Measurements from ENCODE around the gene CSNK1A1. TPM values are rescaled to one million over a fixed set of nuclear protein-coding genes. Genes with fewer than 3 reads are reported as not detected.
"Not testable (repeated sequence)": the region's sequence is repeated elsewhere in the genome, so short reads cannot be mapped to it uniquely, and the experiment has no call there.

Gene CSNK1A1
- total RNA-seq, 2 experiments from 2014 or later: 176 to 187 TPM

DNA sequence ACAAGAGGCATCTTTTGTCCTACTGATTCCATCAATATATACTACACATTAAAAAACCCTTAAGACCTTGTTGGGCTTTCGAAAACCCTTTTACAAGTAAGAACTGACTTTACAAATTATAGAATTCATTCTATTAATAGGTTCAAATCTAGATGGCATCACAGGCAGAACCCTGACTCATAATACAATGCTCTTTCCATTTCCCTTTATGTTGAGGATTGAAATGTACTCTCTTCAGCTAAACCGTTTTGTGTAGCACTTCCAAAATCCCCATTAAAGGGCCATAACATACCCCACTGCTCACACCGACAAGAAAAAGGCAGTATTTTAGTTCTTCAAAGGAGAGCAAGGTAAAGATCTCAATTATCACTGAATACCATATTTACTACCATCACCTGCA lies 11.2 kb downstream of the CSNK1A1 start:
- CTCF ChIA-PET (ENCODE audit: unreplicated experiment): no interaction called here
- intact Hi-C loops (cut with micrococcal nuclease; ENCODE audit: unreplicated experiment): no loop called here

GRCh38 chr5:149537374-149537975 lies 13.8 kb downstream of the CSNK1A1 start:
- Histone ChIP-seq H3K9me2 (ENCODE audit: insufficient read depth, low read length) (no peaks in the 10 kb centered on the region), H4K20me1 (ENCODE audit: insufficient read depth, low read length) (peaks cover 28% of the 10 kb centered on the region), H3K4me1 (ENCODE audit: insufficient read depth, low read length, poor library complexity, severe bottlenecking) (no peaks in the 10 kb centered on the region), H3K79me2 (ENCODE audit: insufficient read depth, low read depth, low read length) (peaks cover 98% of the 10 kb centered on the region), H3K4me2 (ENCODE audit: low read length) (no peak overlapping the region), H3K4me3 (ENCODE audit: low read depth, low read length, poor library complexity, severe bottlenecking) (no peak overlapping the region), H3K36me3 (ENCODE audit: insufficient read depth, low read length) (peaks cover 88% of the 10 kb centered on the region), H2AFZ (ENCODE audit: low read length) (no peak overlapping the region), H3K27ac (ENCODE audit: low read depth, low read length, poor library complexity, severe bottlenecking) (no peak overlapping the region), H3K9me3 (ENCODE audit: low read length) (no peaks in the 10 kb centered on the region)
- DNase-seq (ENCODE audit: low spot score): no peak
- BruUV-seq (replicated peaks): no TSS peak
- TF ChIP-seq CTCF (conservative IDR thresholded peaks at IDR 0.05; ENCODE audit: low read length) (no peak), EZH2phosphoT487 (IDR thresholded peaks at IDR 0.05; ENCODE audit: borderline replicate concordance, low read depth, low read length) (no peak)
- CTCF ChIA-PET (ENCODE audit: unreplicated experiment): no interaction called here
- POLR2A ChIA-PET: interaction anchor here (2.3 kb wide), 1 partner anchor 10 kb away, joined by 8 read pairs; no protein-coding TSS in a partner anchor
- intact Hi-C loops (cut with micrococcal nuclease; ENCODE audit: unreplicated experiment): no loop called here

More for the DNA sequence above, 11.2 kb downstream of the CSNK1A1 start:
- no peaks in the 10 kb centered on the region for H3K9me2 ChIP-seq (ENCODE audit: insufficient read depth, low read length)
- DNase-seq (ENCODE audit: low spot score): no peak
- TF ChIP-seq CTCF (conservative IDR thresholded peaks at IDR 0.05; ENCODE audit: low read length): no peak
- TF ChIP-seq EZH2phosphoT487 (IDR thresholded peaks at IDR 0.05; ENCODE audit: borderline replicate concordance, low read depth, low read length): no peak
- no peaks in the 10 kb centered on the region for H3K4me1 ChIP-seq (ENCODE audit: insufficient read depth, low read length, poor library complexity, severe bottlenecking)
- H3K4me3 ChIP-seq (ENCODE audit: low read depth, low read length, poor library complexity, severe bottlenecking): no peak overlapping the region
- peaks cover 86% of the 10 kb centered on the region for H3K36me3 ChIP-seq (ENCODE audit: insufficient read depth, low read length)
- peaks cover 26% of the 10 kb centered on the region for H4K20me1 ChIP-seq (ENCODE audit: insufficient read depth, low read length)
- POLR2A ChIA-PET: interaction anchor here (0.6 to 2.3 kb wide), 5 partner anchors 10 to 23 kb away, joined by 3 to 8 read pairs (median 5); no protein-coding TSS in a partner anchor
- BruUV-seq (replicated peaks): no TSS peak
- H3K9me3 ChIP-seq (ENCODE audit: low read length): no peaks in the 10 kb centered on the region
- H2AFZ ChIP-seq (ENCODE audit: low read length): no peak overlapping the region
- H3K27ac ChIP-seq (ENCODE audit: low read depth, low read length, poor library complexity, severe bottlenecking): no peak overlapping the region
- H3K79me2 ChIP-seq (ENCODE audit: insufficient read depth, low read depth, low read length): peaks cover 96% of the 10 kb centered on the region
- no peak overlapping the region for H3K4me2 ChIP-seq (ENCODE audit: low read length)

DNA sequence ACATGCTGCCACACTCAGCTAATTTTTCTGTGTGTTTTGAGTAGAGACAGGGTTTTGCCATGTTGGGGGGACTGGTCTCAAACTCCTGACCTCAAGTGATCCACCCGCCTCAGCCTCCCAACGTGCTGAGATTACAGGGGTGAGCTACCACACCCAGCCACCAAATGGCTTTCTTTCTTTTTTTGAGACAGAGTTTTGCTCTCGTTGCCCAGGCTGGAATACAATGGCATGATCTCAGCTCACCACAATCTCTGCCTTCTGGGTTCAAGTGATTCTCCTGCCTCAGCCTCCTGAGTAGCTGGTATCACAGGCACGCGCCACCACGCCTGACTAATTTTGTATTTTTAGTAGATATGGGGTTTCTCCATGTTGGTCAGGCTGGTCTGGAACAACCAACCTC lies 15.5 kb downstream of the CSNK1A1 start:
- peaks cover 24% of the 10 kb centered on the region for H4K20me1 ChIP-seq (ENCODE audit: insufficient read depth, low read length)
- POLR2A ChIA-PET; intact Hi-C loops (cut with micrococcal nuclease; ENCODE audit: unreplicated experiment); H3K4me1 ChIP-seq (ENCODE audit: insufficient read depth, low read length, poor library complexity, severe bottlenecking); BruUV-seq (replicated peaks); H3K4me3 ChIP-seq (ENCODE audit: low read depth, low read length, poor library complexity, severe bottlenecking); H3K27ac ChIP-seq (ENCODE audit: low read depth, low read length, poor library complexity, severe bottlenecking); DNase-seq (ENCODE audit: low spot score); H3K4me2 ChIP-seq (ENCODE audit: low read length); CTCF ChIA-PET (ENCODE audit: unreplicated experiment); H2AFZ ChIP-seq (ENCODE audit: low read length); H3K9me3 ChIP-seq (ENCODE audit: low read length); H3K9me2 ChIP-seq (ENCODE audit: insufficient read depth, low read length): not testable (repeated sequence)
- H3K36me3 ChIP-seq (ENCODE audit: insufficient read depth, low read length): peaks cover 86% of the 10 kb centered on the region
- peaks cover 100% of the 10 kb centered on the region for H3K79me2 ChIP-seq (ENCODE audit: insufficient read depth, low read depth, low read length)
